ENCODE measurements around the gene RDH5. TPM values are rescaled to one million over a fixed set of nuclear protein-coding genes. Genes with fewer than 3 reads are reported as not detected.
A peak's percentile ranks its signal among the peaks of the same experiment; 100 is the strongest.

RDH5 gene
- total RNA-seq, 2 donors from 2014 or later: 4.1 to 7.4 TPM

- WGBS, 2 experiments (ENCODE audit: insufficient coverage in 1 of 2, insufficient read length in 1 of 2): 0% methylated on average over 47 to 73 of the region's 73 CpGs
- H3K9me3 ChIP-seq (ENCODE audit: control insufficient read depth, low read length): no peaks in the 10 kb centered on the region
- H3K36me3 ChIP-seq (ENCODE audit: control insufficient read depth, insufficient read depth, low read length): peaks cover 20% of the 10 kb centered on the region
- peak overlapping the region; percentile 34 for H3K27ac ChIP-seq (ENCODE audit: low read depth, low read length)
- no peaks in the 10 kb centered on the region for H3K27me3 ChIP-seq (ENCODE audit: control insufficient read depth, insufficient read depth, low read length, poor library complexity, severe bottlenecking)
- peaks cover 47% of the 10 kb centered on the region for H3K4me1 Mint-ChIP-seq
- peak overlapping the region; percentile 96 for H3K4me3 ChIP-seq (ENCODE audit: low read length)
- peak; percentile 92 for DNase-seq
- H3K9ac ChIP-seq (ENCODE audit: extremely low read depth, low read length, poor library complexity, severe bottlenecking): peak overlapping the region; percentile 71
- peak overlapping the region; percentile 89 for H3K27ac Mint-ChIP-seq
- peaks cover 5% of the 10 kb centered on the region for H3K4me1 ChIP-seq (ENCODE audit: control insufficient read depth, insufficient read depth, low read length)
- peak overlapping the region; percentile 92 for H3K4me3 Mint-ChIP-seq
- H3K9me3 Mint-ChIP-seq: no peaks in the 10 kb centered on the region
- H3K36me3 Mint-ChIP-seq (ENCODE audit: low read depth): peaks cover 12% of the 10 kb centered on the region
- TF ChIP-seq CTCF (conservative IDR thresholded peaks at IDR 0.05): peak; percentile 20
- H3K27me3 Mint-ChIP-seq (ENCODE audit: insufficient read depth): no peaks in the 10 kb centered on the region
Measured at GRCh38 chr12:55743406-55744339, 23.5 kb downstream of the RDH5 start.

GRCh38 chr12:55744340-55745030 is 24.3 kb downstream of the RDH5 start:
- Mint-ChIP-seq H3K4me1 (peaks cover 45% of the 10 kb centered on the region), H3K36me3 (ENCODE audit: low read depth) (peaks cover 20% of the 10 kb centered on the region), H3K27me3 (ENCODE audit: insufficient read depth) (no peaks in the 10 kb centered on the region), H3K27ac (peak overlapping the region; percentile 89), H3K9me3 (no peaks in the 10 kb centered on the region), H3K4me3 (peak overlapping the region; percentile 92)
- Histone ChIP-seq H3K4me1 (ENCODE audit: control insufficient read depth, insufficient read depth, low read length) (peaks cover 5% of the 10 kb centered on the region), H3K27me3 (ENCODE audit: control insufficient read depth, insufficient read depth, low read length, poor library complexity, severe bottlenecking) (no peaks in the 10 kb centered on the region), H3K36me3 (ENCODE audit: control insufficient read depth, insufficient read depth, low read length) (peaks cover 28% of the 10 kb centered on the region), H3K9me3 (ENCODE audit: control insufficient read depth, low read length) (no peaks in the 10 kb centered on the region), H3K4me3 (ENCODE audit: low read length) (peak overlapping the region; percentile 96), H3K9ac (ENCODE audit: extremely low read depth, low read length, poor library complexity, severe bottlenecking) (peak overlapping the region; percentile 71), H3K27ac (ENCODE audit: low read depth, low read length) (peak overlapping the region; percentile 34)
- DNase-seq: peak; percentile 64
- 2 to 6% methylated on average over 5 to 11 of the region's 11 CpGs for WGBS, 2 experiments (ENCODE audit: insufficient coverage in 1 of 2, insufficient read length in 1 of 2)
- TF ChIP-seq CTCF (conservative IDR thresholded peaks at IDR 0.05): no peak

- Mint-ChIP-seq H3K9me3 (no peaks in the 10 kb centered on the region), H3K27ac (peak overlapping the region; percentile 95), H3K4me1 (peaks cover 45% of the 10 kb centered on the region), H3K27me3 (ENCODE audit: insufficient read depth) (no peaks in the 10 kb centered on the region), H3K36me3 (ENCODE audit: low read depth) (peaks cover 27% of the 10 kb centered on the region), H3K4me3 (peak overlapping the region; percentile 92)
- peaks cover 5% of the 10 kb centered on the region for H3K4me1 ChIP-seq (ENCODE audit: control insufficient read depth, insufficient read depth, low read length)
- peak overlapping the region; percentile 84 for H3K27ac ChIP-seq (ENCODE audit: low read depth, low read length)
- 4 to 14% methylated on average over 1 to 11 of the region's 13 CpGs for WGBS, 2 experiments (ENCODE audit: insufficient coverage in 1 of 2, insufficient read length in 1 of 2)
- H3K27me3 ChIP-seq (ENCODE audit: control insufficient read depth, insufficient read depth, low read length, poor library complexity, severe bottlenecking): no peaks in the 10 kb centered on the region
- H3K4me3 ChIP-seq (ENCODE audit: low read length): peak overlapping the region; percentile 96
- peak; percentile 54 for TF ChIP-seq CTCF (conservative IDR thresholded peaks at IDR 0.05)
- peaks cover 37% of the 10 kb centered on the region for H3K36me3 ChIP-seq (ENCODE audit: control insufficient read depth, insufficient read depth, low read length)
- peak; percentile 93 for DNase-seq
- H3K9ac ChIP-seq (ENCODE audit: extremely low read depth, low read length, poor library complexity, severe bottlenecking): peak overlapping the region; percentile 71
- H3K9me3 ChIP-seq (ENCODE audit: control insufficient read depth, low read length): no peaks in the 10 kb centered on the region
Measured at GRCh38 chr12:55745361-55746173, 25.4 kb downstream of the RDH5 start.

Data from endodermal cell (in vitro differentiated cells).